ENCODE data around the gene CNOT10.

CNOT10 gene

GRCh38 chr3:32684800-32685542 is at the start of gene CNOT10 (continued):
- TF ChIP-seq ZBTB11 (tag by site-specific recombination; conservative IDR thresholded peaks at IDR 0.05; ENCODE audit: low read depth) (peak; percentile 96), PATZ1 (tag by site-specific recombination; IDR thresholded peaks at IDR 0.05) (peak; percentile 77), HOXA7 (CRISPR knock-in tag; IDR thresholded peaks at IDR 0.05; ENCODE audit: borderline replicate concordance) (no peak), ZNF600 (tag by site-specific recombination; IDR thresholded peaks at IDR 0.05) (peak; percentile 70), ZNF777 (tag by site-specific recombination; IDR thresholded peaks at IDR 0.05; ENCODE audit: borderline replicate concordance) (peak; percentile 32; the same call in 1 of the 2 replicates), BCL11B (tag by site-specific recombination; IDR thresholded peaks at IDR 0.05; ENCODE audit: low read depth) (no peak), YY2 (tag by site-specific recombination; IDR thresholded peaks at IDR 0.05) (peak; percentile 80), ZNF623 (tag by site-specific recombination; IDR thresholded peaks at IDR 0.05) (no peak), ZNF24 (tag by site-specific recombination; IDR thresholded peaks at IDR 0.05) (no peak), ZNF658 (tag by site-specific recombination; IDR thresholded peaks at IDR 0.05) (no peak), ZNF239 (tag by site-specific recombination; IDR thresholded peaks at IDR 0.05) (no peak), GLIS1 (tag by site-specific recombination; IDR thresholded peaks at IDR 0.05) (peak; percentile 22), KLF8 (tag by site-specific recombination; IDR thresholded peaks at IDR 0.05) (0 out of 2 replicates have a peak, but pooled peaks have one; percentile 51), ZNF785 (tag by site-specific recombination; IDR thresholded peaks at IDR 0.05) (no peak), ZNF518A (tag by site-specific recombination; conservative IDR thresholded peaks at IDR 0.05; ENCODE audit: low read depth) (peak; percentile 70), ZBTB17 (tag by site-specific recombination; IDR thresholded peaks at IDR 0.05) (no peak), ZNF639 (tag by site-specific recombination; IDR thresholded peaks at IDR 0.05) (no peak), ZNF211 (tag by site-specific recombination; IDR thresholded peaks at IDR 0.05; ENCODE audit: low read depth) (no peak), ZNF18 (tag by site-specific recombination; IDR thresholded peaks at IDR 0.05) (no peak), ZBTB21 (tag by site-specific recombination; IDR thresholded peaks at IDR 0.05) (no peak), ZNF350 (tag by site-specific recombination; IDR thresholded peaks at IDR 0.05) (no peak)

Data from HEK293 (cell line).